ENCODE measurements around the gene DAB2IP. TPM values are rescaled to one million over a fixed set of nuclear protein-coding genes. Genes with fewer than 3 reads are reported as not detected.
"Not testable (repeated sequence)": the region's sequence is repeated elsewhere in the genome, so short reads cannot be mapped to it uniquely, and the experiment has no call there.

The DAB2IP gene
- total RNA-seq, 1 donor from 2014 or later, result 0.75 TPM

DNA sequence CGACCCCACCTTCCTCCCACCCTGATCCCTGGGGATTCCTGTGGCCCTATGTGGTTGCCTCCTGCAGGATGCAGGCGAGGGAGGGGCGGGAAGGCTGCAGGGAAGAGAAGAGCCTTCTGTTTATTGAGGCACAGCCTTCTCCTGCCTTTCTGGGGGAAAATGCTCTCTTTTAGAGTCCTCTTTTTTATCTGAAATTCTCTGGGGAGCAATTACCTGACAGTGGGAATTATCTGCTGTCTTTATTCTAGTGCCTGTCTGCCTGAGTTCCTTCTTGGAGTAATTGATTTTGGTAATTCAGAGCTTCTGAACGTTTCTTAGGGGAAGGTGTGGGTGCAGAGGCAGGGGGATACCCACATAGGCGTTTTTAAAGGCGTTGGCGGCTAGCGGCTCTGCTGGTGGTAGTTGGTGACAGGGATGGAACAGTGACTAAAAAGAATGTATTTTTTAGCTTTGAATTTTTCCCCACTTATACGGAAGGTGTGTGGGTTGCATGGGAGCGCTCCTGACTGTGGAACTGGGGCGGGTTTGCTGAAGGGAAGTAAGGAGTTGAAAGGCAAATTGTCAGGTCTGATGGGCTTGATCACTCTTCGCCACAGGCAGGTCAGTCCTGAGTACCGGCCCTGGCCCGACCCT is 35.2 kb upstream of the DAB2IP start:
- DNase-seq, result no peak
- intact Hi-C loops (cut with micrococcal nuclease), result no loop called here
- Mint-ChIP-seq H3K27ac (no peak overlapping the region), H3K36me3 (ENCODE audit: low read depth) (no peaks in the 10 kb centered on the region), H3K4me3 (no peak overlapping the region), H3K9me3 (no peaks in the 10 kb centered on the region), H3K4me1 (peaks cover 16% of the 10 kb centered on the region), H3K27me3 (peaks cover 22% of the 10 kb centered on the region)
- CTCF ChIA-PET, result no interaction called here
- POLR2A ChIA-PET, result no interaction called here
- ATAC-seq (ENCODE audit: low read depth), result no peak
- TF ChIP-seq, protein P1, sequence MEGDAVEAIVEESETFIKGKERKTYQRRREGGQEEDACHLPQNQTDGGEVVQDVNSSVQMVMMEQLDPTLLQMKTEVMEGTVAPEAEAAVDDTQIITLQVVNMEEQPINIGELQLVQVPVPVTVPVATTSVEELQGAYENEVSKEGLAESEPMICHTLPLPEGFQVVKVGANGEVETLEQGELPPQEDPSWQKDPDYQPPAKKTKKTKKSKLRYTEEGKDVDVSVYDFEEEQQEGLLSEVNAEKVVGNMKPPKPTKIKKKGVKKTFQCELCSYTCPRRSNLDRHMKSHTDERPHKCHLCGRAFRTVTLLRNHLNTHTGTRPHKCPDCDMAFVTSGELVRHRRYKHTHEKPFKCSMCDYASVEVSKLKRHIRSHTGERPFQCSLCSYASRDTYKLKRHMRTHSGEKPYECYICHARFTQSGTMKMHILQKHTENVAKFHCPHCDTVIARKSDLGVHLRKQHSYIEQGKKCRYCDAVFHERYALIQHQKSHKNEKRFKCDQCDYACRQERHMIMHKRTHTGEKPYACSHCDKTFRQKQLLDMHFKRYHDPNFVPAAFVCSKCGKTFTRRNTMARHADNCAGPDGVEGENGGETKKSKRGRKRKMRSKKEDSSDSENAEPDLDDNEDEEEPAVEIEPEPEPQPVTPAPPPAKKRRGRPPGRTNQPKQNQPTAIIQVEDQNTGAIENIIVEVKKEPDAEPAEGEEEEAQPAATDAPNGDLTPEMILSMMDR (IDR thresholded peaks at IDR 0.05), result no peak

DNA sequence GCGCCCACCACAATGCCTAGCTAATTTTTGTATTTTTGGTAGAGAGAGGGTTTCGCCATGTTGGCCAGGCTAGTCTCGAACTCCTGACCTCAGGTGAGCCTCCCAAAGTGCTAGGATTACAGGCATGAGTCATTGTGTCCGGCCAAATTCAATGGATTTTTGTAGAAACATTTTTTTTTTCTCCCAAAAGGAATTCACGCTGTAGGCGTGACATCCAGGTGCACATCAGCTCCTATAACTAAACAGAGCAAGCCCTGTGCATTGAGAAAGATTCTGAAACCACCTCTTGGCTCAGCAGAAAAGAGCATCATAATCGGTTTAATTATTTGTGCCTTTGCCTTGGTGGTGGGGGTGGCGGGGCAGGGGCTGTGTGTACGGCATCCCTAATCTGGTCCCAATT is 32.9 kb upstream of the DAB2IP start:
- intact Hi-C loops (cut with micrococcal nuclease), result no loop called here
- H3K27me3 Mint-ChIP-seq, result peaks cover 14% of the 10 kb centered on the region
- ChIA-PET CTCF (no interaction called here), POLR2A (interaction anchor here (0.7 kb wide), 1 partner anchor 1322 kb away, joined by 3 read pairs; no protein-coding TSS in a partner anchor)
- no peaks in the 10 kb centered on the region for H3K9me3 Mint-ChIP-seq
- TF ChIP-seq, protein P1 (IDR thresholded peaks at IDR 0.05), result no peak
- no peak overlapping the region for H3K4me3 Mint-ChIP-seq
- peaks cover 6% of the 10 kb centered on the region for H3K4me1 Mint-ChIP-seq
- ATAC-seq (ENCODE audit: low read depth), result no peak
- no peak for DNase-seq
- H3K27ac Mint-ChIP-seq, result no peak overlapping the region
- H3K36me3 Mint-ChIP-seq (ENCODE audit: low read depth), result no peaks in the 10 kb centered on the region

DNA sequence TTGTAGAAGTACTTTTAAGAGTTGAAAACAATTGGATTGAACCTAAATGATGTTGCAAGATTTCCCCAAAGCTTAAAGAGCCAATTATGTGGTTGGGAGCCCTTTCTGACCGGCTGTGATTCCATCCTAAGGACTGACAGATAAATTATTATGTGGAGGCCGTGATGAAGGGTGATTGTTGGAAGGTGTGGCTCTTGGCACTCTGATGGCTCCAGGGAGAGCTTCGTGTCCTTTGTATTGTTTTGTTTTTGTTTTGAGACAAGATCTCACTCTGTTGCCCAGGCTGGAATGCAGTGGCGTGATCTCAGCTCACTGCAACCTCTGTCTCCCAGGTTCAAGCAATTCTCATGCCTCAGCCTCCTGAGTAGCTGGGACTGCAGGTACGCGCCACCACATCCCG is 32.5 kb upstream of the DAB2IP start:
- ATAC-seq (ENCODE audit: low read depth); H3K36me3 Mint-ChIP-seq (ENCODE audit: low read depth); H3K9me3 Mint-ChIP-seq; H3K4me1 Mint-ChIP-seq; H3K4me3 Mint-ChIP-seq; CTCF ChIA-PET; DNase-seq; H3K27ac Mint-ChIP-seq; intact Hi-C loops (cut with micrococcal nuclease): not testable (repeated sequence)
- peaks cover 13% of the 10 kb centered on the region for H3K27me3 Mint-ChIP-seq
- POLR2A ChIA-PET, result interaction anchor here (0.7 kb wide), 1 partner anchor 1322 kb away, joined by 3 read pairs; no protein-coding TSS in a partner anchor

DNA sequence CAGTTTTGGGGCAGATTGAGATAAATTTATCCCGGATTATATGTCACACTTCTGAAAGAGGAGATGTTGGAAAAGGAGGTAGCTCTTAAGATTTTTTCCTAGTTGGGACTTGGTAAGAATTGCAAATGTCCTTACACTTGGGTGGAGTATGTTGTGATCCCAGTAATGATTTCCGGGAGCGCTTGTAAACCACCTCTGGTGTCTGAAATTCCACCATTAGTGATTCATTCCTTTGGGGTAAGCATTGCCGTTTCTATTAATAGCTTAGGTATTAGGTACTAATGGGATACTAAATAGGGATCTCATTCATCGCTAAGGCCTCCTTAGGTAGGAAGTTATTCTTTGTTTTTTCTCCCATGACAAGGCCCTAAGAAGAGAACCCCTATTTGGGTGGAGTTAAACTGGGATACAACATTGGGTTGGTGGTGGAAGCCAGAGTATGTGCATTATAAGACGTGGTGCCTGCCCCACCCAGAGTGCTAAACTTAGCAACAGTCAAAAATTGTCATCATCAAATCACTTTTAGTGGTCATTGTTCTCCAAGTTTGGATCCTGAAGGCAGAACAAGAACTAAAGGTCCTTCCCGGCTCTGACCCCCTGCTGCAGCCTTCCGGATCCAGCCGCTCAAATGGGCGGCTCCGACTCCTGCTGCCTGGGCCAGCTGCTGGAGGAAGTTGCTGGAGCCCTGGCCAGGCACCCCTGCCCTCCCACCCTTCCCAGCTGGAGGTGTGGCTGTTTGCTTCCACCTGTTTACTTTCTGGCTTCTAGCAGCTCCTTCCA is 31.7 kb upstream of the DAB2IP start:
- Mint-ChIP-seq H3K4me3 (no peak overlapping the region), H3K4me1 (no peaks in the 10 kb centered on the region), H3K27ac (no peak overlapping the region), H3K27me3 (peaks cover 10% of the 10 kb centered on the region), H3K9me3 (no peaks in the 10 kb centered on the region), H3K36me3 (ENCODE audit: low read depth) (no peaks in the 10 kb centered on the region)
- ChIA-PET POLR2A (no interaction called here), CTCF (interaction anchor here (1.1 kb wide), 1 partner anchor 70 kb away, joined by 3 read pairs; no protein-coding TSS in a partner anchor)
- ATAC-seq (ENCODE audit: low read depth), result no peak
- TF ChIP-seq, protein P1 (IDR thresholded peaks at IDR 0.05), result no peak
- DNase-seq, result no peak
- intact Hi-C loops (cut with micrococcal nuclease), result no loop called here

DNA sequence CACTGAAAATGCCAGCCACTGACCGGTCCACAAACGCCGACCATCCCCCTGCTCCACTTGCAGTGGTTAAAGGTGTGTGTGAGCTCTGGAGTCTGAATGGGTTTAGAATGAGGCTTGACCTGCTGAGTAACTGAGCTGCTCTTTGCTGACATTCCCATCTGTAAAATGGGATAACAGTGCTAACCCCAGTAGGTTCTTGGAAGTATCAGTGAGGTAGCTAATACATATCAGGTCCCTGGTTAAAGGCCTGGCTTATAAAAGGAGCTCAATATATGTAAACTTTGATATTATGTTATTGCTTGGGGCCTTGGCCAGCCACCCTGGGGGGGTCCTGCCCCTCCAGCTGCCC is 31.1 kb upstream of the DAB2IP start:
- no peaks in the 10 kb centered on the region for H3K4me1 Mint-ChIP-seq
- H3K36me3 Mint-ChIP-seq (ENCODE audit: low read depth), result no peaks in the 10 kb centered on the region
- no peak overlapping the region for H3K4me3 Mint-ChIP-seq
- TF ChIP-seq, protein P1 (IDR thresholded peaks at IDR 0.05), result no peak
- CTCF ChIA-PET, result interaction anchor here (1.1 kb wide), 1 partner anchor 70 kb away, joined by 3 read pairs; no protein-coding TSS in a partner anchor
- no peak overlapping the region for H3K27ac Mint-ChIP-seq
- intact Hi-C loops (cut with micrococcal nuclease), result no loop called here
- H3K27me3 Mint-ChIP-seq, result peaks cover 10% of the 10 kb centered on the region
- ATAC-seq (ENCODE audit: low read depth) (no peak), DNase-seq (no peak)
- H3K9me3 Mint-ChIP-seq, result no peaks in the 10 kb centered on the region
- POLR2A ChIA-PET, result no interaction called here
